ENCODE data around the gene SELENON.

Gene SELENON

GRCh38 chr1:25799935-25800702 is at the start of gene SELENON:
TSS of gene SELENON (plus strand) at chr1:25800193. CDS start at chr1:25800231, 38 bp downstream.
- no peak for DNase-seq

GRCh38 chr1:25750923-25751605 is 48.9 kb upstream of the SELENON start:
- no peak for DNase-seq

- no peak for DNase-seq
Measured at GRCh38 chr1:25754470-25755181, 45.4 kb upstream of the SELENON start.

- no peak for DNase-seq
Measured at GRCh38 chr1:25755475-25756125, 44.4 kb upstream of the SELENON start.

GRCh38 chr1:25756215-25756614 is 43.8 kb upstream of the SELENON start:
- no peak for DNase-seq

GRCh38 chr1:25757151-25757845 is 42.7 kb upstream of the SELENON start:
- no peak for DNase-seq

GRCh38 chr1:25757846-25758185 is 42.2 kb upstream of the SELENON start:
- DNase-seq: no peak

- DNase-seq: no peak
Measured at GRCh38 chr1:25758466-25759070, 41.4 kb upstream of the SELENON start.

- DNase-seq: no peak
Measured at GRCh38 chr1:25760122-25760719, 39.8 kb upstream of the SELENON start.

GRCh38 chr1:25760871-25761270 is 39.1 kb upstream of the SELENON start:
- DNase-seq: no peak

GRCh38 chr1:25763493-25763892 is 36.5 kb upstream of the SELENON start:
- DNase-seq: no peak

GRCh38 chr1:25765136-25765922 is 34.7 kb upstream of the SELENON start:
- no peak for DNase-seq

- DNase-seq: no peak
Measured at GRCh38 chr1:25765923-25766589, 33.9 kb upstream of the SELENON start.

- no peak for DNase-seq
Measured at GRCh38 chr1:25766721-25767436, 33.1 kb upstream of the SELENON start.

GRCh38 chr1:25767437-25767770 is 32.6 kb upstream of the SELENON start:
- DNase-seq: no peak

GRCh38 chr1:25768999-25769398 is 31.0 kb upstream of the SELENON start:
- DNase-seq: no peak

GRCh38 chr1:25769625-25770383 is 30.2 kb upstream of the SELENON start:
- no peak for DNase-seq

- no peak for DNase-seq
Measured at GRCh38 chr1:25770541-25771220, 29.3 kb upstream of the SELENON start.

Measured in NCI-H1436 treated with DMSO at 0.1 percent for 48 hours (cell line).